LNCAP (cell line): ENCODE measurements around the gene CYP27B1.

ENCODE experiments used
- CTCF ChIP-seq: fragments of 450-650 bp; IDR thresholded peaks from 2 replicates; pipeline ENCODE4 v1.5.1; 2017; ENCODE audit warnings: mild to moderate bottlenecking

CYP27B1 gene

GRCh38 chr12:57761391-57761998 lies 5.4 kb downstream of the CYP27B1 start:
- no peak for TF ChIP-seq CTCF

- TF ChIP-seq CTCF: no peak
These were observed 6.4 kb downstream of the CYP27B1 start for GRCh38 chr12:57760347-57760982.

- peak; percentile 71 for TF ChIP-seq CTCF
These were observed 7.4 kb downstream of the CYP27B1 start for GRCh38 chr12:57759360-57759980.

DNA sequence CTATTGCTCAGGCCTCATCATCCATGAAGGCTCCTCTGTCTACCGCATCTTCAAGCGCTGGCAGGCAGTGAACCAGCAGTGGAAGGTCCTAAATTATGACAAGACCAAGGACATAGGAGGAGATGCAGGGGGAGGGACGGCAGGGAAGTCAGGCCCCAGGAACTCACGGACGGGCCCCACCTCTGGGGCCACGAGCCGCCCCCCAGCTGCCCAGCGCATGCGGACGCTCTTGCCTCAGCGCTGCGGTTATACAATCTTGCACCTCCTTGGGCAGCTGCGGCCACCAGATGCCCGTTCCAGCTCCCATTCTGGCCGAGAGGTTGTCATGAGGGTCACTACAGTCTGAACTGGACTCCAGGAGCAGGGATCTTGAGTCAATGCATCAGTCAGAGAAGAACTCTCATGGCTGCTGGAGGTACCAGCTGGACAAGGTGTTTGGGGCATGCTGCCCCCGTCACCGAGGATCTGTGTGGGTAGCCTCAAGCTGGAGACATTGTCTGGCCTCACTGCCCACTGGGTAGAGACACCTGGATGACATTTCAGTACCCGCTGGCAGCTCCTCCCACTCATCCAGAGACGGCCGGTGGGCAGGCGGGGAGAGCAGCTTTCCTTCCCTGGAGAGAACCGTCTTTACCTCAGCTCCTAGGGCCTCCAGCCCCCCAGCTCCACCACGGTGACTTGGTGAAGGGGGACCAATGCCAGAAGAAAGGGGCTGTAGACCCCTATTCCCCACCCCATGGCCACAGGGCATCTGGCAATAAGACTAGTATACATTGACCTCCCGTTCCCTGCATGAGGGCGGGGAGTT lies 8.1 kb downstream of the CYP27B1 start:
- TF ChIP-seq CTCF: no peak

GRCh38 chr12:57757771-57758170 lies 9.1 kb downstream of the CYP27B1 start:
- TF ChIP-seq CTCF: no peak

GRCh38 chr12:57756406-57757341 lies 10.2 kb downstream of the CYP27B1 start:
- peak; percentile 42; the same call in 1 of the 2 replicates for TF ChIP-seq CTCF
